GM21390 (cell line): ENCODE data around the gene KCNAB1.
A peak's percentile ranks its signal among the peaks of the same experiment; 100 is the strongest.

Experiments used
- ATAC-seq: cut with Tn5 transposase; IDR thresholded peaks from one replicate; pipeline ENCODE4 v1.9.1; 2021; ENCODE audit not compliant: unreplicated experiment

The KCNAB1 gene

DNA sequence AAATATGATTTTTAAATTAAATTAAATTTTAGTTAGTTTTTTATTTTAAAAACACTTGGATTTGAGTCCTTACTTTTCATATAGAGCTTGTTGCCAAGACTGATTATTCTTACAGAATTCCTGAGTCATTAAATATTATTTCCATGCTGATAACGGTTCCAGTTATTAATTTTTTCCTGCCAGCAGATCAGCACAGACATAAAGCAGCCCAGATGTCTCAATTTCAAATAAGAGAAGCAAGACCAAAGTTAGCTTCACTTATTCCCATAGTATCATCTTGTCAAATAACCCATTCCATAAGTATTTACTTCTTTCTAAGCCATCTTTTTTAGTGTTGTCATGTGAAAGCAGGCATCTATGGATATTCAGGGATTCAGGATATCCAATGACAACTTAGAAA lies 359.2 kb downstream of the KCNAB1 start:
- ATAC-seq: no peak

DNA sequence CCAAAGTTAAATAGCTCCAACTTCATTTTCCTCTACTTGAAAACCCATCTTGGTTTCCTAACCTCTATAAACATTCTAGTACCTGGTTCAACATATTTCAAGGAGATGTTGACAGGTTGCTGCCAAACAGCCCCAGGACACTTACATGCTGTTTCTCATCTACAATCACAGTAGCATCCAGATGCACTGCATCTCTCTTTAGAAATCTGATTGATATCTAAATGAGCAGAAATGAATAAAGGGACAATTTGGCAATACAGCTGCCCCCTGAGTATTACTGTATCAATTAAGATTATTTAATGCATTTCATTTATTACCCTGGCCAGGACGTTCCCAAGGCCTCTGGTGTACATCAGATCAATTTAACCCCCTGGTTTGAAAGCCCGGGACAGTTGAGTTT lies 360.6 kb downstream of the KCNAB1 start:
- ATAC-seq: no peak

DNA sequence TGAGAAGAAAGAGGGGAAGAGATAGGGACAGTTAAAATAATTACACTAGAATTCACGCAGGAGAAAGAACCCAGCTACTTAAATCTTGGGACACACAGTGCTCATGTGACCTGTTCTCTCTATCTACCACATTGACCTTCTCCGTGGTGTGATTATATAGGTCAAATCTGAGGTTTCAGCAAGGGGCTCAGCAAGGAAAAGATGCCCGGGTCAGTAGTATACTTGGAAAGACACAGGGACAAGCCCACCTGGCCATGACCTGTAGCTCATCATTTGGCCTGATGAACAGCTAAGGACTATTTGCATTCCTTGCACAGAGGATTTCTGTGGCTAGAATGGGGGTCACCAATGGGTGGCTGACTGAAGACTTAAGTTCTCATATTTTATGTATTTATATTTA lies 362.6 kb downstream of the KCNAB1 start:
- no peak for ATAC-seq

DNA sequence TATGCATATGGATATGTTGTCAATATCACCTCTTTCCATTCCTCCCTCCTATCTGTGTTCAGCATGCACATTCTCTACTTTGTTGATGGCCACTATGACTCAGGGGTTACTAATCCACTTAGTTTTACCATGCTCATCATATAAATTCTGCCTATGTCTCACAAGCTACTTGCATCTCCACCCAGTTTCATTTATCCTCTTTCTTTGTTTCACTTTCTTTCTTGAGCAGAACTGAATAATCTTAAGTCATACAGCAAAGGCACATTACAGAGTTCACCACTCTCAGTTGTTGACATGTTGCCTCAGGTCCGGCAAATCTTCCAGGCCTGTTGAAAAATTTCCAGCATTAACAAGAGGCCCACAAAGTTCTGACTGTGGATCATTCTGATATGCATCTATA lies 363.0 kb downstream of the KCNAB1 start:
- ATAC-seq: peak; percentile 77

DNA sequence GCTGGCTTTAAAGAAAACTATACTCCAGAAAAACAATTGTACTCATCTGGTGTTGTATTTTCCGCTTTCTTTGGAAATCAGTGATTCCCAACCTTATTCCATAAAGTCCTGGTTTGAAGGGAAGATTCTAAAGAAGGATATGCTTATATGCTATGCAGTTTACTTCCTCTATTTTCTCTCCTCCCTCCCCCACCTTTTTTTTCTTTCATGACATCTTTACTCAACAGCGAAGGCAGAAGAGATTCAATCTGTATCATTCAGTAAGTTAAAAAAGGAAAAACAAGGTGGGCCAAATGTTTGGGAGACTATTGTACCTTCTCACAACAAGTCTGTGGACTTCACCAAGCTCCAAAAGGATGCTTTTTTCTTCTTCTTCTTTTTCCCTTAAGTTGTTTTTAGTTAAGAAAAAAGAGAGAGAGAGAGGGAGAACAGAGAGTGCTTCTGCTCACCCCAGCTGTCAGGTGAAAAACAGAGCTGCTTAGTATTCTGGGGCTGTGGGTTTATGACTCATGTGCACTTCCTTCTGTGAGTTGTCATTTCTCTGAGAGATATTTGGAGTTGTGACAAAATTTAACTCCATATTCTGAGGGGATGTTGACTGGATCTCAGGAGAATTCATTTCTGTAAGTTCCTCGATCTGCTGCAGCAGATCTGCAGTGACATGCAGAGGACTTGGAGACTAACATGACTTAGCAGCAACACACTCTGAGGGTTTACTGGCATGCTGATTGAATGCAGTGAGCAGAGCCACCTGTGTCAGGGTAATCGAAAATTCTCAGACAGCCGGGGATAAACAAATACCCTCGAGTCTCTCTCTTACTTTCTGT lies 363.8 kb downstream of the KCNAB1 start:
- ATAC-seq: peak; percentile 82

DNA sequence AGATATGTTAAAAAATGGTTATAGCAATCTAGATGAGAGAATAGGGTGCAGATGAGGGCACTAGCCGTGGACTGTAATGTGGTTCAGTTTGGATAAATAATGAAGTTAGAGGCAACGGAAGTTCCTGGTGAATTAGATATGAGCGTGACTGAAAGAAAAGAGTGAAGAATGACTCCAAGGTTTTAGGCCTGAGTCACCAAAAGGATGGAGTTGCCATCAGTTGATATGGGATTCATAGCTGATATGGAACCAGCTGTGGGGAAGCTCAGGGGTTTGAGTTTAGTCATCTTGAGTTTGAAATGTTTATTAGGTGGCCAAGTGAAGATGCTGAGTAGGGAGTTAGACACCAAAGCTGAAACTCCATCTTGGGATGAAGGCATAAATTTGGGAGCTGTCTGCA lies 368.4 kb downstream of the KCNAB1 start:
- ATAC-seq: no peak

DNA sequence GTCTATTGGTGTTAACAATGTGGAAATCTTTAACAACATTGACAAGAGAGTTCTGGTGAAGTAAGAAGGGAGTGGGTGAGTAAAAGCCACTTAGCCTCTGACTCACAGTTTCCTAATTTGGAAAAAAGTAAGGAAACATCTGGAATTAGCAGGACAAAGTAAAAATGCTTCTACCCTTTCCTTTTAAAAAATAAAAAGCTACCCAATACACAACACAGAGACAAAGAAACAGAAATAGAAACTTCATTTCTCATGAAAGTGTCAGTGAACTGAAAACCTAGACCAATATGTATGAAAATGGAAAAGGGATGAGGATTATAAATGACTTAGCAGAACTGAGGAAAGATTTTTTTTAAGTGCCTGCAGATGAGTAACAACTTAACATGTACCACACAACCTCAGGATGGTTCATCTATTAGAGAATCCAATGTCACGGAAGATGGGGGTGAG lies 369.1 kb downstream of the KCNAB1 start:
- ATAC-seq: peak; percentile 53

DNA sequence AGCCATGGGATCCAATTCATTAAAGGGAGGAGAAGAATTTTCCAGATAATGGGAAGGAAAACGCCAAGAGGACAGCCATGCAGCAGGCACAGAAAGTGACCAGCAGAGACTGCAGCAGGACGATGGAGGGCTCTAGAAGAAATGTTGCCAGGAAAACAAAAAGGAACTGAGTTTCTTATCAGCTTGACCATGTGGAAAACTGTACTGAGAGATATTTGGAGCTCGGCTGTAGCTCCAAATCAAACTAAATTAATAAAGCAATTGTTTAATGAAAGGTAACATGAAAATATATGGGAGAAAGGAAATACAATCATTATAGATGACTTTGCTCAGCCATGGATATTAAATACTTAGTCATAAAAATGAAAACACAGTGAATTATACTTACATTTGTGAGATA lies 370.8 kb downstream of the KCNAB1 start:
- ATAC-seq: no peak

DNA sequence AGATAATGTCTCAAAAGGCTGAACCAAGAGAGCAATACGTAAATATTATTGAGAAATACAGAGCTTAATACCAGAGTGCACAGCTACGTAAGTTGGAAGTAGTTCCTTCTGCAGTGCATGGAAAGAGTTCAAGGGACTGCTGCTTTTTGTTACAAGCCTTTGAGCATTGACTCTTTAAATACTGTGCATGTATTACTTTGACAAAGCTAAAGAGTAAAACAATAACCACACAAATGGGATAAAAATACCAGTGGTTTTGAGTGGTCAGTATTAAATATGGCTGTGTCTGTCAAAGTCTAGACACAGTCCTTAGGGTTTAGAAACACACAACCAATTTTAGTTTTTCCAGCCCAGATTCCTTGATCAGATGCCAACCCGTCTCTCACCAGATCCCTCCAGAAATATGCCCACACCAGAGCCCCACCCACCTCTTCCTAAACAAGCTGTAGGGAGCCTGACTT lies 372.5 kb downstream of the KCNAB1 start:
- no peak for ATAC-seq

DNA sequence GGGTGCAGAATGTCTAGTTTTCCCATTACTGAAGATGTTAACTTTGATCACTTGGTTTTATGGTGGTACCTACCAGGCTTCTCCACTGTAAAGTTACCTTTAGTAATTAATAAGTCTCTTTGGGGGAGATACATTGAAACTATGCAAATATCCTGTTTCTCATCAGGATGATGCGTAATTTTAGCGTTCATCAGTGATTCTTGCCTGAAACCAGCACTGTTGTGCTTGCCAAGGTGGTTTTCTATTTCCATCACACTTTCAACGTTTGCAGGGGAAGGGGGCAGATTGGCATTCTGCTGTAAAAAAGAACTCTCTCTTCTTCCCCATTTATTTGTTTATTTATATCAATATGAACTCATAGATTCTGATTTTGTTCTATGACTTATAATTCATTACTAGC lies 373.5 kb downstream of the KCNAB1 start:
- peak; percentile 39 for ATAC-seq

DNA sequence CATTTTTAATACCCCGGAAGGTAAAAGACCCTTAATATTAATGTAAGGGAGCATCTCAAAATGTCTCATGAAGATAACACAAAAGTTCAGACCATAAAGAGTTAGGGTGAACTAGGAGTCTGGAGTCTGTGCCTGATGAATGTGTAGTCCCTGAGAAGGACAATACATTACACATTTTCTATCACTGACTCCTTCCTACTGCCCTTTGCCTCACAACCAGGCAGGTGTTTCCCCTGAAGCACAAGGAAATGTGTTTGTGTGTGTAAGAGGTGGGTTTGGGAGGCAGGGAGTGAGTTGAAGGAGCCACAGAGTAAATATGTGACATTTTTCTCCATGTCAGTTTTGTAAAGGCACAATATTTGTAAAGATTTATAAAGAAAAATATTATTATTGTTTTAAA lies 375.4 kb downstream of the KCNAB1 start:
- no peak for ATAC-seq

DNA sequence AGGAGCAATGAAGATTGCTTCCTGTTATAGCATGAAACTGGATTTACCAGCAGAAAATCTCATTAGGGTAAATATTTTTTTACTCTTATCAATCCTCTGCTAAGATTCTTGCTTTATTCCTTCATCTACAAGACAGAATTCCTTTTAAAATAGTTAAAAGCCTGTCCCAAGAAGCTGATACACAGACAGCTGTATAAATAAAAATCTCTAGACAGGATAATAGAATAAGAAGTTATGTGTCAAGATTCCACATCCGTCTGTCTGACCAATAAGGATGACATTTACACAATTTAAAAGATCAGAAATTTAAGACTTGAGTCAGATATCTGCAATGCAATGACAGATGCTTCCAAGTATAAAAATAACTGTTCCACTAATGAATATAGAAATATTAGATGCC lies 376.9 kb downstream of the KCNAB1 start:
- no peak for ATAC-seq

DNA sequence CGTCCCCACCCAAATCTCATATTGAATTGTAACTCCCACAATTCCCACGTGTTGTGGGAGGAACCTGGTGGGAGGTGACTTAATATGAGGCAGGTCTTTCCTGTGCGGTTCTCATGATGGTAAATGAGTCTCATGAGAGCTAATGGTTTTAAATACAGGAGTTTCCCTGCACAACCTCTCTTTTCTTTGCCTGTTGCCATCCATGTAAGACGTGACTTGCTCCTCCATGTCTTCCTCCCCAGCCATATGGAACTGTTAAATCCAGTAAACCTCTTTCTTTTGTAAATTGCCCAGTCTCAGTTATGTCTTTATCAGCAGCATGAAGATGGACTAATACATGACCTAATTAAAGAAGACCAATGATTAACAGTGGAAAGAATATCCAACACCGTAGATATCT lies 377.9 kb downstream of the KCNAB1 start:
- ATAC-seq: no peak

DNA sequence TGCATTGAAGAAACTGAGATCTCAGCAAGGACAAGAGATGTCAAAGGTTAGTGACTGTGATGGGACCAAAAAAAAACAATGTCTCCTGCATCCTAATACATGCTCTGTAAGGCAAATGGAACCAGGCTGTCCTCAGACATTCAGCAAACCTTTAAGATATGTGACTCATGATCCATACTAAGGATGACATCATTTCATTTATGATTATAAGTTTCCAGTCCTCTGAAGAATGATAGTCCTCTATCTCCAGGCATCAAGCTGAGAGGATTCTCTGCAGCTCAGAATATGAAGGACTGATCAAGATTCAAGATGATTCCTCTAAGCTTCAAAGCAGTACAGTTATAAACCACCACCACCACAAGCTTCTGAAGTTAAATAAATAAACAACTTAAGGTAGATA lies 386.9 kb downstream of the KCNAB1 start:
- ATAC-seq: no peak

DNA sequence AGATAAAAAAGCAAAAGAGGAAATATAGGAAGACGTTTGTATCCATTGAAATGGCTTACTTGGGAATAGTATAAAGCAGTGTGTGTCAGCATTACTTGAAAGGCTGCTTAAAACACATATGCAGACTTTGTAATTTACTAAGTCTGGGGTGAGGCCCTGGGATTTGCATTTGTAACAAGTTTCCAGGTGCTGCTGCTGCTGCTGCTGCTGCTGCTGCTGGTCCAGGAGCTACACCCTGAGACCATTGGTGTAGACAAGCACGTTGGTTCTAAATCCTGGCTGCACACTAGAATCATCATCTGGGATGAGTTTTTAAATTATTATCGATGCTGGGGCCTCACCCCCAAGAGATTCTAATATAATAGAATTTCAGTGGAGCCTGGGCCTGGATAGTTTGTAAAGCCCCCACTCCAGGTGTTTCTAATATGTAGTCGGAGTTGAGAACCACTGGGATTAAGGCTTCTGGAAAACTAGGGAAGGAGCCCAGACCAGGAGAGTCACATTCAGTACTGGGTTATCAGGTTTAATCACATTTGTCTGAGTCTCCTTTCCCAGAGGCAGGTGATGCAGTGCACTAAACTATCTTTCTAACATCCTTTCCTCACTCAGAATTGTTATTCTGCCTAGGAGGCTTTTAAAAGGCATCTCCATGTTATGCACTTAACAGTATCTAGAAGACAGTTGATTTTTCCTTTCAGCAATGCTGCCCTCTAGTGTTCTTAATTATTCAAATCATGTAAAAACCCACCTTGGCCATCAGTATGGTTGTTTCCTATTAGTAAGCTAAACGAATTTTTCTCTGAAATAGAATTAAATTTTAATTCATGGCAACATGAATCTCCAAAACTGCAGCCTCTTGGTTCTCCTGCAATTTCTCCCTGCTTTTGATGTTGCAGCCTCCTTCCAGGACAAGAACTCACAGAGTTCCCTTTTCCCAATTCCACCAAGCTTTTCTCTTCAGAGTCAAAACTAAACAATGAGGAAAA lies 389.1 kb downstream of the KCNAB1 start:
- ATAC-seq: peak; percentile 90

DNA sequence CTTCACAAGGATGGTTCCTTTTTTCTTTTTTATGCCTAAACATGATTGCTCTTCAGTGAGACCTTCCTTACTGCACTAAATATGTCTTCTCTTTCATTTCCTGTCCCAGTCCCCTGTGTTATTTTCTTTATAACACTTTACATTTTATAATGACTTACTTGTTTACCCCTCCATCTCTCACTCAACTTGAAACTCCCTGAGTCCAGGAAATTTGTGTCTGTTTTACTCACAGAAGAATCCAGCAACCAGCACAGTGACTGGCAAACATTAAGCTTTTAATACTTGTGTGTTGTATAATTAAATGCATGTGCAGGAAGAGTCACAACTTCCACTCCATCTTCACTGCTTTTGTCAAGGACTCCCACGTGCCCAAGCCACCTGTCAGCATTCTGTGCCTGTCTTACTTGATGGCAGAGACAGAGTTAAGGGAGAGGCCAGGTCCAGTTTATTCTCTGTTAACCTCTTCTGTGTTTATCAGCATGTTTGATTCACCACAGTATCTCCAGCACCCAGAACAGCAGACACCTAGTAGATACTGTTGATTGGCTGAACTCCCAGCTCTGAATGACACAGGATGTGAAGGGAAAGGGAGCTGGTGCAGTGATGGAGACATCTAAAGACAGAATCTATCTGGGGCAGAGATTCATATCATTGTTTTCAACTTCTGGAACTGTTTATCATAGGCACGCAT lies 391.8 kb downstream of the KCNAB1 start:
- ATAC-seq: no peak

DNA sequence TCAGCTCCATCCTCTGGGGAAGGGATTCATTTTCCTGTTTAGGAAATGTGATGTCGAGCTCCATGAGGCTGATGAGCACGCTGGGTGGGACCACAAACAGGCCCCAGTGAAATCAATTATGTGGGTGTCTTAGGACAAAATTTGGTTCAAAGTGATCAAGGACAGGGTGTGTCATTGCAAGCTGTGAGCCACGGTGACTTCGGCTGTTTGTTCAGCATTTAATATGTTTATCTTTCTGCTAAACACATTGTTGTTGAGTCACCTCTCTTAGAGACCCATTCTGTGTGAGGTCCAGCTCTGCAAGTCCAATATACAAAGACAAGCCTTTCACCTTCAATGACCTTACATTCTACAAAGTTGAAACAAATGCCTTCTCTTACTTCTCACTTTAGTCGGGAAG lies 393.2 kb downstream of the KCNAB1 start:
- ATAC-seq: no peak

DNA sequence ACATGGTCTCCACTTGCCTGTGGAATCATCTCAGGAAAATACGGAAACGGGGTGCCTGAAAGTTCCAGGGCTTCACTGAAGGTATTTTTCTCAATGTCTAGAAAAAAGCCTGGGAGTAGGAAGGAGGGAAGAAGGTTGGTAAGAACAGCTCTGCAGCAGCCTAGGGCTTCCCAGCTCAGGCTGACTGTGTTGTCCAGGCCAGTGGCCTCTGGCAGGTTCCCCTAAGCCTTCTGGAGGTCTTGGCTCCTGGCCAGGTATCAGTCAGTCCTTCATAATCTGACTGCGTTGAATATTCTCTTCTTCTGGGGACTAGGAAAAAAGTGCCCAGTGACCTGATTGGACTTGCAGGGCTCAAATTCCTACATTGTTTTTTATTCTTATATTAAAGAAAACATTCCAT lies 395.9 kb downstream of the KCNAB1 start:
- ATAC-seq: no peak

DNA sequence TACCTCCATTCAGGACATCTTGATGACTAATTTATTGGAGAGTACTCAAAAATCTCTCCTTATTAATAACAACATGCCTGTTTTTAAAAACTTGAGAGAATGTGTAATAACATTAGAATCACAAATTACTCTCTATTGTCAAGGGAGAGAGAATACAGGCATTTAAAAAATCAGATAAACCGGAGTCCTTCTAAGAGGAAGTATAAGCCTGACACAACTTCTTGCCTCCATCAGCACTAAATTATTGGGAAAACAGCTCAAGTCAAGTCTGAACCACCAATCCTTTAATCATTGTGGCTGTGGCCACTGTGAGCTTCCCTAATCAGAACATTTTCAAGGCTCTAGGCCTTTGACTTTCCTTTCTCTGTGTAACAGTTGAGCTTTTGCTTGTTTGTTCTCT lies 396.6 kb downstream of the KCNAB1 start:
- ATAC-seq: no peak

DNA sequence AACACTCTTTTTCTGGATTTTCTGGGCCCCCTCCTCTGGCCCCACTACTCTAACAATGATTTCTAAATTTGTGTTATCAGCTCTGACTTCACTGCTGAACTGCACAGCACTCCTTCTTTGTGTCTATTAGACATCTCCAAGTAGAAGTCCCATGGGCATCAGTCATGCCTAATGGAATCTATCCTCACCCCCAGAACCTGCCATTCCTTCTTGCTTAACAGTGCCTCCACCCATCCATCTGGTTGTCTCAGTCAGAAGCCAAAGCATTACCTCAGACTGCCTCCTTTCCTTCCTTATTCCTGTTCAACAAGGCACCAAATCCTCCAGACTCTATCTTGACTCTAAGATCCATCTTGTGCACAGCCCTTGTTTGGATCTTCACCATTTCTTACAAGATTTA lies 398.3 kb downstream of the KCNAB1 start:
- ATAC-seq: no peak

DNA sequence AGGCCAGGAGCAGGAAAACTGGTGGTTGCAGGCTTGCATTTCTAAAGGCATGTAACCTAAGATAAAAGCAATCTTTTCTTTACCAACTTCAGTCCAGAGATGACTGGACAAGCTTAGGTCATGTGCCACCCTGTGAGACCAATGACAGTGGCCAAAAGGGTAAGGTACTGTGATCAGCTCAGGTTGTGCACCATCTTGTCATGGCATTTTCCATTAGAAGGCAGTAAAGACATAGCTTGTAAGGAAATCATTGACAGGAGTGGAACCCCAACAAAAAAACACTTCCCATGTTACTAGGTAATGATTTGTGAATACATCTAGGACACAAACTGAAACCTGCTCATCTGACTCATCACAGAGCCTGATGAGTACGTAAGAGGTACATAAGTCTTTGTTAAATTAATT lies 399.4 kb downstream of the KCNAB1 start:
- ATAC-seq: peak; percentile 65
